Esophagus muscularis mucosa (tissue), 4 donors: ENCODE results near the gene PRKN. TPM values are rescaled to one million over a fixed set of nuclear protein-coding genes. Genes with fewer than 3 reads are reported as not detected.
A peak's percentile ranks its signal among the peaks of the same experiment; 100 is the strongest.

ENCODE experiments used
- DNase-seq: peaks from one replicate; pipeline ENCODE4 v3.0.0-alpha.2; 2017; ENCODE audit errors: extremely low spot score
- H3K27ac ChIP-seq, 4 donors: fragments of 200-600 bp; sonication (generic); replicated peaks in 1 of 4; 1 replicate in 3 of 4; 2 replicates in 1 of 4; pipeline ENCODE4 v1.5.1; 2016 to 2019; ENCODE audit warnings: mild to moderate bottlenecking in 1 of 4
- H3K27me3 ChIP-seq, 4 donors: fragments of 200-600 bp; sonication (generic); one replicate each; pipeline versions ENCODE4 v1.5.1 to v1.6.0; 2016 to 2019
- H3K36me3 ChIP-seq, 4 donors: fragments of 200-600 bp; sonication (generic); one replicate each; pipeline ENCODE4 v1.5.1; 2016 to 2019
- H3K4me1 ChIP-seq, 4 donors: fragments of 200-600 bp; sonication (generic); one replicate each; pipeline ENCODE4 v1.5.1; 2016 to 2019
- H3K4me3 ChIP-seq, 4 donors: fragments of 200-600 bp; sonication (generic); 1 replicate in 2 of 4; 2 replicates in 2 of 4; pipeline ENCODE4 v1.5.1; 2016 to 2019; ENCODE audit warnings: mild to moderate bottlenecking in 4 of 4, moderate library complexity in 1 of 4
- H3K9me3 ChIP-seq, 4 donors: fragments of 200-600 bp; sonication (generic); 1 replicate in 3 of 4; 2 replicates in 1 of 4; pipeline ENCODE4 v1.5.1; 2016 to 2019
- CTCF ChIP-seq, 3 experiments: fragments of 200-600 bp in 2 of 3; fragments of 450-650 bp in 1 of 3; sonication (generic) in 2 of 3; IDR thresholded peaks; one replicate each; pipeline ENCODE4 v1.5.1; 2017 to 2019; ENCODE audit warnings: antibody characterized with exemption in 3 of 3, mild to moderate bottlenecking in 2 of 3, moderate library complexity in 1 of 3
- EP300 ChIP-seq: sonication (generic); formaldehyde crosslinking; IDR thresholded peaks from one replicate; pipeline ENCODE4 v1.6.1; 2017; ENCODE audit warnings: antibody characterized with exemption
- POLR2A ChIP-seq: fragments of 450-650 bp; IDR thresholded peaks from one replicate; pipeline ENCODE4 v1.6.1; 2017; ENCODE audit warnings: antibody characterized with exemption, moderate library complexity, mild to moderate bottlenecking, low read depth
- POLR2AphosphoS5 ChIP-seq, 2 donors: sonication (generic); formaldehyde crosslinking; IDR thresholded peaks; one replicate each; pipeline ENCODE4 v1.6.1; 2017; ENCODE audit warnings: antibody characterized with exemption in 2 of 2
- WGBS: methylation state at CpG from one replicate; pipeline ENCODE4 v1.1.5; 2018; 5-methylcytosine and 5-hydroxymethylcytosine counted together
- intact Hi-C: fragments of 100-400 bp; cut with DNase I; formaldehyde crosslinking; loops from one replicate; pipeline ENCODE4 v1.15.1; 2023
- total RNA-seq, 4 donors: library from RNA; depleted of rRNA; stranded (reverse); fragments of >200 nt; gene quantifications; one replicate each; pipeline versions ENCODE4 v1.1.0 to v1.2.1, GENCODE V29; 2016

Gene PRKN
- total RNA-seq, 4 donors from 2014 or later = 9.6 to 14.5 (median 10.8) TPM

- Histone ChIP-seq H3K9me3 (no peaks in the 10 kb centered on the region), H3K27ac (no peak overlapping the region), H3K27me3 (no peaks in the 10 kb centered on the region), H3K4me3 (no peak overlapping the region), H3K4me1 (no peaks in the 10 kb centered on the region), H3K36me3 (no peaks in the 10 kb centered on the region)
- intact Hi-C loops = no loop called here
- WGBS = 100% methylated on average over 1 of the region's 1 CpG
- DNase-seq = peak; percentile 10
- no peak for TF ChIP-seq CTCF (IDR thresholded peaks at IDR 0.05)
- TF ChIP-seq EP300 = no peak
- no peak for TF ChIP-seq POLR2AphosphoS5 (IDR thresholded peaks at IDR 0.05)
Measured at GRCh38 chr6:162198076-162198475, 529.5 kb downstream of the PRKN start.

- intact Hi-C loops = no loop called here
- Histone ChIP-seq H3K27me3 (no peaks in the 10 kb centered on the region), H3K36me3 (no peaks in the 10 kb centered on the region), H3K4me1 (no peaks in the 10 kb centered on the region), H3K9me3 (no peaks in the 10 kb centered on the region), H3K4me3 (no peak overlapping the region), H3K27ac (no peak overlapping the region)
- DNase-seq = no peak
- 80% methylated on average over 2 of the region's 2 CpGs for WGBS
- no peak for TF ChIP-seq EP300
Measured at GRCh38 chr6:162195441-162195840, 532.1 kb downstream of the PRKN start.

- no peak overlapping the region for H3K4me3 ChIP-seq
- H3K4me1 ChIP-seq = peaks cover 0 to 8% (median 3%) of the 10 kb centered on the region in 4 donors
- no peaks in the 10 kb centered on the region for H3K9me3 ChIP-seq
- WGBS = 91% methylated on average over 6 of the region's 6 CpGs
- no peaks in the 10 kb centered on the region for H3K27me3 ChIP-seq
- DNase-seq = peak; percentile 42
- TF ChIP-seq POLR2A (no peak), POLR2AphosphoS5 (IDR thresholded peaks at IDR 0.05) (no peak)
- intact Hi-C loops = no loop called here
- no peaks in the 10 kb centered on the region for H3K36me3 ChIP-seq
- H3K27ac ChIP-seq = no peak overlapping the region
Measured at GRCh38 chr6:162190981-162191380, 536.6 kb downstream of the PRKN start.

GRCh38 chr6:162187168-162187935 is 540.2 kb downstream of the PRKN start:
- Histone ChIP-seq H3K36me3 (no peaks in the 10 kb centered on the region), H3K27ac (no peak overlapping the region), H3K27me3 (no peaks in the 10 kb centered on the region), H3K9me3 (no peaks in the 10 kb centered on the region), H3K4me1 (peaks cover under 1 to 8% (median 5%) of the 10 kb centered on the region in 4 donors), H3K4me3 (no peak overlapping the region)
- intact Hi-C loops = no loop called here
- 77% methylated on average over 4 of the region's 4 CpGs for WGBS
- no peak for TF ChIP-seq EP300
- no peak for TF ChIP-seq POLR2AphosphoS5 (IDR thresholded peaks at IDR 0.05)
- no peak for TF ChIP-seq CTCF (IDR thresholded peaks at IDR 0.05)
- DNase-seq = no peak

- DNase-seq = no peak
- peaks cover 4 to 8% (median 5%) of the 10 kb centered on the region in 4 donors for H3K4me1 ChIP-seq
- no peaks in the 10 kb centered on the region for H3K36me3 ChIP-seq
- no peaks in the 10 kb centered on the region for H3K9me3 ChIP-seq
- H3K27ac ChIP-seq = no peak overlapping the region
- H3K27me3 ChIP-seq = no peaks in the 10 kb centered on the region
- no peak overlapping the region for H3K4me3 ChIP-seq
- no peak for TF ChIP-seq EP300
- TF ChIP-seq POLR2A = no peak
- no peak for TF ChIP-seq CTCF (IDR thresholded peaks at IDR 0.05)
- no peak for TF ChIP-seq POLR2AphosphoS5 (IDR thresholded peaks at IDR 0.05)
- intact Hi-C loops = no loop called here
- 82% methylated on average over 9 of the region's 9 CpGs for WGBS
Measured at GRCh38 chr6:162184465-162184864, 543.1 kb downstream of the PRKN start.
